GM21576 (cell line): ENCODE measurements around the gene ADH4.
"Not testable (repeated sequence)": the region's sequence is repeated elsewhere in the genome, so short reads cannot be mapped to it uniquely, and the experiment has no call there.

Source experiments
- ATAC-seq: cut with Tn5 transposase; IDR thresholded peaks from one replicate; pipeline ENCODE4 v1.9.1; 2021; ENCODE audit warnings: mild to moderate bottlenecking, moderate library complexity; ENCODE audit not compliant: unreplicated experiment

ADH4 gene

GRCh38 chr4:99144070-99144469, at the start of gene ADH4:
Gene ADH4, minus strand, starts transcription at chr4:99144297. Its CDS starts 75 bp downstream, at chr4:99144222.
- ATAC-seq, result no peak

GRCh38 chr4:99190336-99190735, 46.2 kb upstream of the ADH4 start:
- no peak for ATAC-seq

GRCh38 chr4:99189900-99190299, 45.8 kb upstream of the ADH4 start:
- ATAC-seq, result not testable (repeated sequence)

GRCh38 chr4:99186029-99186428, 41.9 kb upstream of the ADH4 start:
- ATAC-seq, result no peak

- ATAC-seq, result no peak
Observed at GRCh38 chr4:99185581-99185980, 41.5 kb upstream of the ADH4 start.

GRCh38 chr4:99180382-99181070, 36.4 kb upstream of the ADH4 start:
- ATAC-seq, result no peak

GRCh38 chr4:99179626-99180025, 35.5 kb upstream of the ADH4 start:
- no peak for ATAC-seq

GRCh38 chr4:99179178-99179577, 35.1 kb upstream of the ADH4 start:
- no peak for ATAC-seq

- no peak for ATAC-seq
Observed at GRCh38 chr4:99166544-99166943, 22.4 kb upstream of the ADH4 start.

- ATAC-seq, result no peak
Observed at GRCh38 chr4:99165978-99166377, 21.9 kb upstream of the ADH4 start.

GRCh38 chr4:99161373-99162099, 17.4 kb upstream of the ADH4 start:
- no peak for ATAC-seq

GRCh38 chr4:99159699-99160098, 15.6 kb upstream of the ADH4 start:
- ATAC-seq, result no peak

GRCh38 chr4:99157478-99157935, 13.4 kb upstream of the ADH4 start:
- no peak for ATAC-seq

GRCh38 chr4:99156992-99157391, 12.9 kb upstream of the ADH4 start:
- no peak for ATAC-seq

GRCh38 chr4:99154658-99155342, 10.7 kb upstream of the ADH4 start:
- ATAC-seq, result no peak

GRCh38 chr4:99151995-99152394, 7.9 kb upstream of the ADH4 start:
- no peak for ATAC-seq

- ATAC-seq, result no peak
Observed at GRCh38 chr4:99151452-99151851, 7.4 kb upstream of the ADH4 start.

- ATAC-seq, result no peak
Observed at GRCh38 chr4:99149426-99150019, 5.4 kb upstream of the ADH4 start.

- no peak for ATAC-seq
Observed at GRCh38 chr4:99148550-99148949, 4.5 kb upstream of the ADH4 start.

- no peak for ATAC-seq
Observed at GRCh38 chr4:99144587-99144986, 490 bp upstream of the ADH4 start.

- ATAC-seq, result no peak
Observed at GRCh38 chr4:99136329-99136728, 7.8 kb downstream of the ADH4 start.
